Activated T-cell treated with anti-CD3 and anti-CD28 coated beads for 24 hours (primary cell): ENCODE data around the gene ENDOD1.
"Not testable (repeated sequence)": the region's sequence is repeated elsewhere in the genome, so short reads cannot be mapped to it uniquely, and the experiment has no call there.

Experiments
- DNase-seq: peaks from one replicate; pipeline ENCODE4 v3.0.0-alpha.2; 2020; ENCODE audit warnings: low read depth

The ENDOD1 gene, protein sequence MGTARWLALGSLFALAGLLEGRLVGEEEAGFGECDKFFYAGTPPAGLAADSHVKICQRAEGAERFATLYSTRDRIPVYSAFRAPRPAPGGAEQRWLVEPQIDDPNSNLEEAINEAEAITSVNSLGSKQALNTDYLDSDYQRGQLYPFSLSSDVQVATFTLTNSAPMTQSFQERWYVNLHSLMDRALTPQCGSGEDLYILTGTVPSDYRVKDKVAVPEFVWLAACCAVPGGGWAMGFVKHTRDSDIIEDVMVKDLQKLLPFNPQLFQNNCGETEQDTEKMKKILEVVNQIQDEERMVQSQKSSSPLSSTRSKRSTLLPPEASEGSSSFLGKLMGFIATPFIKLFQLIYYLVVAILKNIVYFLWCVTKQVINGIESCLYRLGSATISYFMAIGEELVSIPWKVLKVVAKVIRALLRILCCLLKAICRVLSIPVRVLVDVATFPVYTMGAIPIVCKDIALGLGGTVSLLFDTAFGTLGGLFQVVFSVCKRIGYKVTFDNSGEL

DNA sequence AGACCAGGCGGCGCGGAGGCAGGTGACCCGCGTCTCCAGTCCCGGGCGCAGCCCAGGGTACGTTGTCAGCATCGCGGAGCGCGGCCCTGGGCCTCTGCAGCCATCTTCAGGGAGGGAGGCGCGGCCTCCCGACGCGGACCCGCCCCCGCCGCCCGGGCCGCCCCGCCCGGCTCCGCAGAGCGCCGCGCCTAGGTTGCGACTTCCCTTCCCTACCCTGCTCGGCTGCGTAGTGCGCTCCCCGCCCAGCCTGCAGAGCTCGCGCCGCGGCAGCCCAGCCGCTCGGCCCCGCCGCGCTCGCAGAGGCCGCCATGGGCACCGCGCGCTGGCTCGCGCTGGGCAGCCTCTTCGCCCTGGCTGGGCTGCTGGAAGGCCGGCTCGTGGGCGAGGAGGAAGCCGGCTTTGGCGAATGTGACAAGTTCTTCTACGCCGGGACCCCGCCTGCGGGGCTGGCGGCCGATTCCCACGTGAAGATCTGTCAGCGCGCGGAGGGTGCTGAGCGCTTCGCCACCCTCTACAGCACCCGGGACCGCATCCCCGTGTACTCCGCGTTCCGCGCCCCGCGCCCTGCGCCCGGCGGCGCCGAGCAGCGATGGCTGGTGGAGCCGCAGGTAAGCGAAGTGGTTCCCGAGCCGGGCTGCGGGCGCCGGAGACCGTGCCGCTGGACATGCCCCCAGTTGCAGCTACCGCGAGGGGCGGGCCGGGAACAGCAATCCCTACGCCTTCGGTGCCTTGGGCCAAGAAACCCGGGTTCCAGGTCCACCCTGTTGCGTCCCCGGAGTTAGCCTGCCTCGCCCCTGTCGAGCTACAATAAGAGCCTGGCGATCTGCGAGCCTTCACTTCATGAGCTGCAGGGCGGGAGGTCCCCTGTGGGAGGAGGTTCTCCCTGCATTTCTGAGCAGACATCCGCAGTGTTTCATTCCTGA lies at the start of gene ENDOD1:
Gene ENDOD1 (plus strand): TSS at position 227 of the 923 bp plus-strand sequence. CDS start 82 bp downstream, at position 309.
- peak; percentile 81 for DNase-seq

DNA sequence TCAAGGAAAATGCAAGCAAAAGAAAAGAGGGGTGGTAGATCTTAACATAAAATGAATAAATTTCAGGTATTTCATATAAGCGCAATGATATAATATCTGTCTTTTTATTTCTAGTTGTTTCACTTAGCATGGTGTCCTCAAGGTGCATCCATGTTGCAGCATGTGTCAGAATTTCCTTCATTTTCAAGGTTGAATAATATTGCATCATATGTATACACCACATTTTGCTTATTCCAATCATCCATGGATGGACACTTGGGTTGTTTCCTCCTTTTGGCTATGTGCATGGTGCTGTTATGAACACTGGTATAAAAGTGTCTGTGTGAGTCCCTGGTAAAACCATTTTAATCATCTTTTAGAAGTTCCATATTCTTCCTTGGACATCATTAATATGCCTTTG lies 47.4 kb upstream of the ENDOD1 start:
- DNase-seq = no peak

DNA sequence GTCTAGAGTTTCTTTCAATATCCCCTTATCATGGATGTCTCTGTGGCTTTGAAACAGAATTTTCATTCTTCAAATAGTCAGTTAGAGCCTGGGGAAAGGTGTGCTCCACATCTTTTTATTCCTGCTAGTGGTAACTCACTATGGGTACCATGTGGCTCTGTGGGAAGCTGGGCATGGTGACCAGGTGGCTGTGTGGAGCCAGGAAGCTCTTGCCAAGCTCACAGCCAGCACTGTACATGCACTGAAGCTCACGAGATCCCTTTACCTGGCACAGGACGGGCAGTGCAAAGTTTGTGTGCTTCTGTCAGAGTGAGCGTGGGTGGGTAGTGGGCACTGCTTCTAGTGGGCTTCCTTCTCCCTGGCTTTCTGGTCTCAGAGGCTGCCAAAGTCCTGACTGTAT lies 46.7 kb upstream of the ENDOD1 start:
- DNase-seq = no peak

DNA sequence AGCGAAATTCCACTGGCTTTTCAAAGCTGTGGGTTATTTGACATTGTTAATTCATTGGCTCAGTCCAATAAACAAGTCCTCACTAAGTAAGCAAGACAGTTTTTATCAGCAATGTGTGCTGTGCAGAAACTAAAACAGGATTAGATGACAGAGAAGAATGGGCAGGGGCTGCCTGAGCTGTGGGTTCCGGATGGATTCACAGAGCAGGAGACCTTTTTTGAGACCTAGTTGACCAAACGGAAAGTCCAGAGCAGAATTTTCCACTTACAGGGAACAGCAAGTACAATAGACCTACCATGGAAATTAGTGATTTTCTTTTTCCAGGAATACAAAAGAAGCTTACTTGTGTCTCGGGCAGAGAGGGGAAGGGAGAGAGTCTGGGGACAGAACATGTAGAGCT lies 45.6 kb upstream of the ENDOD1 start:
- DNase-seq = no peak

DNA sequence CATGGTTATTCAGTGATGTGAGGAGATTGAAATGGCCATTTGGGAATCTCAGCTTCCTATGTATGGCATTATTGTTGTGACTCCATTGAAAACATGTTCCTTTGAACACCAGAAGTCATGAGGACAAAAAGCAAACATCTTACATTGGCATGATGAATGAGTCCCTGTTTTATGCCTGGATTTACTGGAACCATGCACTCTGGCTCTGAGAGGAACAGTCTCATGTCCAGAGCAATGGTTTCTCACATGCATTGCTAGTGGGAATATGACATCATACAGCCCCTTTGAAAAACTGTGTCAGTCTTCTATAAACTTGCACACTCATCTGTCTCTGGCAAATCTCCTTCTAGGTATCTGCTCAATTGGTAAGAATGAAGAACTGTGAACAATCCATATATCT lies 43.8 kb upstream of the ENDOD1 start:
- DNase-seq = no peak

DNA sequence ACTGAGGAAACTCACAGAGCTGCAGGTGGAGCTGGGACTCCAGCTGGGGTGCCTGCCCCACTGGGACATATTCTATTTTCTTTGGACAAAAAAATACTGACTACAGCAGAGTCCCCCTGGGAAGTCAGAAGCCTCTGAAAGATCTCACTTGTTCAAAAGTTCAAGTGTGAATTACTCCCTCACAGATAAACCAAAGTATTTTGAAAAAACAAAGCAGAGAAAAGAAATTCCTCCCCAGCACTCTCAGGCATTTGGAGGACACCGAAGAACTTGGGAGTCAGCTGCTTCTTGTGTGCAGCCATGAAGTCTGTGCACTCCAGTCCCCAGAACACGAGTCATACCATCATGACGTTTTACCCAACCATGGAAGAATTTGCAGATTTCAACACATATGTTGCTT lies 40.5 kb upstream of the ENDOD1 start, which contains the start of gene KDM4F:
Gene KDM4F (plus strand): TSS at position 301 of the 400 bp plus-strand sequence.
- DNase-seq = not testable (repeated sequence)

DNA sequence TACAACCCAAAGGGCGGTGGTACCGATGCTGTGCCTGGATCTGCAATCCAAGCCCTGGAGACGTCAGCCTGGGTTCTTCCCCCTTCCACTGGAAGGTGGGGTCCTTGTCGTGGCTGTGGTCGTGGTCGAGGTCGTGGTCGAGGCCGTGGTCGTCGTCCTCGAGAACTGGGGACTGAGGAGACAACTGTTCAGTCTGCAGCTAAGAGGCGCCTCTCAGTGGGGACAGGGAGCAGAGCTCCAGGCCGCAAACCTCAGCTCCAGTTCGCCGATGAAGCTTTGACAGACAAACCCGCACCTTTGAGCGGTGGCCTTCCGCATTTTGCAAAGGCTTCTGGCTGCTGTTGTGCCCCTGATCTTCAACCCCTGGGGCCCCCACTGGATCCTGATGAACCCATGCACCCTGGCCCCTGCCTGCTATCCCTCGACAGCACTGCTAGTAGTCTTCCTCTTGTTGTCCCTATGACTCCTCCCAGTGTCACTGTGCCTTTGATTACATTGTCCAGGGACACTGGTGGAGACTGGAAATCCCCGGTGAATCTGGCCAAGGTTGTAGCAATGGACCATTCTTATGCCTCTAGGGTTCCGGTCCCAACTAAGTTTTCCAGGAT lies 38.9 kb upstream of the ENDOD1 start:
- DNase-seq = no peak

DNA sequence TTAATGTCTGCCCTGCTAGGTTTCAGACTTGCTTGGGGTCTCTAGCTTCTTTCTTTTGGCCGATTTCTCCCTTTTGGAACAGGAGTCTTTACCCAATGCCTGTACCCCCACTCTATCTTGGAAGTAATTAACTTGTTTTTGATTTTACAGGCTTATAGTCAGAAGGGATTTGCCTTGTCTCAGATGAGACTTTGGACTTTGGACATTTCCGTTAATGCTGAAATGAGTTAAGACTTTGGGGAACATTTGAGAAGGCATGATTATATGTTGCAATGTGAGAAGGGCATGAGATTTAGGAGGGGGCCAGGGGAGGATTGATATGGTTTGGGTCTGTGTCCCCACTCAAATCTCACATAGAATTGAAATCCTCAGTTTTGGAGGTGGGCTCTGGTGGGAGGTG lies 35.3 kb upstream of the ENDOD1 start:
- no peak for DNase-seq

DNA sequence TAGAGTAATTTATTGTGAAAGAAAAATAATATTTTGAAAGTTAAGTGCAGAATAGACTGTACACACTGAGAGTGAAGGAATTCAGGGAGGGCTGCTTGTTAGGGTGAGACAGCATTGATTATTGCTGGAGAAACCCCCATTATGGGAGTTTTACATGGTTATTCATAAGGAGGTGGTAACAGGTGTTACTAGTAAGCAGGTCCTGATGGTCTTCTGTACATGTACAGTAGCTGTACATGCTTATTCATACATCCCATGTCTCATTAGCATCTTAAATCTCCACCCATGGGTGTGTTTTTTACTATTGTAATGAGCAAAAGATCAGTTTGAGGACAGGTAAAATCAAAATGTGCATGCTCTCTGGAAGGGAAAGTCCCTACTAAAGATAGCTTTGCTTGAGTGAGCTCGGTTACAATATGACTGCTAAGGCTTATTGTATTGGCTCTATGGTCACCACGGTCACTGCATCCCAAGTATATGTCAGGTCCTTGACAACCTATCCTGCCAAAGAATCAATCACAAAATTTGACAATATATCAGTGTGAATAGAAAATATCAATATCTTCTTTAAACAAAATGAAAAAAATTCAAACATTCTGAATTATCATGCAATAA lies 34.3 kb upstream of the ENDOD1 start:
- no peak for DNase-seq

DNA sequence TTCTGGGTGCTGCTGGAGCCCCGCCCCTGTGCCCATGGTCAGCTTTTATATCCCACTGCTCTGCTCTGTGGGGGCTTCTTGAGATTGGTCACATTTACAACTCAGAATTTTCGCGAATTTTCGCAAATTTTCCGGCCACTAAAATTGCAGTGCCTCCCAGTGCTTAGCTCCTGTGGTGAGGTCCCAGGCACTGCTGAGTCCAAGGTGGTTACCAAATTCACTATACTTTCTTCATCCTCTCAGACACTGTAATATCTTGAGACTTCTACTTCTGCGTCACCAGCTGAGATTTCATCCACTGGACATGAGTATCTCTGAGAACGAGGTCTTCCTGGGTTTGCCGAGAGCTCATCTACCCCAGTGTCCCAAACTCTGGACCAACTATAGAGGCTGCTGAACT lies 31.7 kb upstream of the ENDOD1 start:
- no peak for DNase-seq

DNA sequence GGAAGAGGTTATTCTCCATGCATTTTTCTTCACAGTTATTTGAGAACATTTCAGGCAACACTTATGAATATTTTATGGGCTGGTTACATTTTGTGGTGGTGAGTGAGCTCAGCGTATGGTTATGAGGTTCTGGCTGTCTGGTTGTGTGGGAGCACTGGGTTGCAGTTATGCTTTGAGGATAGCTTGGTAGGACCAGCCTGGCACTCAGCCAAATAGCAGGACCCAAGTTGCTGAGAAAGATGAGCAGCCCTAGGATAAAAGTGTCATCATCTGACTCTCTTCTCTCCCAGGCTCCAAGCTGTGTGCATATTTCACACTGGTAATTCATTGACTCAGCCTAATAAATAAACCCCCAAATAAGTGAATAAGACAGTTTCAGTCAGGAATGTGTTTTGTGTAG lies 31.0 kb upstream of the ENDOD1 start:
- no peak for DNase-seq

DNA sequence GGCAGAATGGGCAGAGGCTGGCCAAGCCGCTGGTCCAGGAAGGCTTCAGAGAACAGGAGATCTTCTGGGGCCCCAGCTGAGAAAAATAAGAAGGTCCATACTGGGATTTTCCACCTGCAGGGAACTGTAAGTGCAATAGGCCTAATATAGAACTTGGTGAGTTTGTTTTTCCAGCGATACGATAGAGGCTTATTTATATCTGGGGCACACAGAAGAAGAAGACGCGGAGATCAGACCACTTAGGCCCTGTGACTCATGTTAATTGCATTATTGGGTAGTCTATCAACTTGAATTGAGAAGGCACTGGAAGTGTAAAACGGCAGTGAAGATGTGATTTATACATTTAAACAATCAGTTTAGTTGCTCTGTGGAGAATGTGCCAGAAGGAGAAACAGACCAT lies 30.6 kb upstream of the ENDOD1 start:
- no peak for DNase-seq

DNA sequence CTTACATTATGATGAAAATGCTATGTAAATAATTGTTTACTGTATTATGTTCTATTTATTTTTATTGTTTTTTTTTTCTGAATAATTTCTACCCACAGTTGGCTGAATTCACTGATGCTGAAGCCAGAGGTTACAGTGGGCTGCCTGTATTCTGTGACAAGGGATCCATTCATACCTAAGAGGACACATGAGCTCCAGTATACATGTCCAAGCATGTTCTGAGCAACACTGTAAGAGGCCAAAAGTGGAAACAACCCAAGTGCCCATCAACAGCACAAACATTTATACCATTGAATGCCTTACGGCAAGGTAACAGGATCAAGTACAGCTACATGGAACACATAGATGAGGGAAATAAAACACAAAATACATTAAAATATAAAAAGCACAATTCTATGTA lies 24.3 kb upstream of the ENDOD1 start:
- DNase-seq = no peak

DNA sequence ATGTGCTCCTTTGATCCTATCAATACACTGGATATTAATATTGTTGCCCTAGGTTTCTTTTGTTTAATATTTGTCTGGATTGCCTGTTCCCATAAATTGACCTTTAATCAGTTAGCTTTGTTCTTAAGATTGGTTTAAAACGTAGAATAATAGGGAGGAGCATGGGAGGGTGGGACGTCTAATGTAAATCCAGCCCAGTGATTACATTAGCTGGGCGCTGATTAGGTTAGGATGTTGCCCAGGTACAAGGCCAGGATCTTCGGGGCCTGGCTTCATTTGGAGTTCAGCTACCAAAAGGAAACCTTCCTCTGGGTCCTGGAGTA lies 23.0 kb upstream of the ENDOD1 start, which contains the start of gene SRSF8:
Gene SRSF8 (plus strand): TSS at position 204 of the 323 bp plus-strand sequence. CDS start 308 bp downstream, outside the sequence.
- no peak for DNase-seq

DNA sequence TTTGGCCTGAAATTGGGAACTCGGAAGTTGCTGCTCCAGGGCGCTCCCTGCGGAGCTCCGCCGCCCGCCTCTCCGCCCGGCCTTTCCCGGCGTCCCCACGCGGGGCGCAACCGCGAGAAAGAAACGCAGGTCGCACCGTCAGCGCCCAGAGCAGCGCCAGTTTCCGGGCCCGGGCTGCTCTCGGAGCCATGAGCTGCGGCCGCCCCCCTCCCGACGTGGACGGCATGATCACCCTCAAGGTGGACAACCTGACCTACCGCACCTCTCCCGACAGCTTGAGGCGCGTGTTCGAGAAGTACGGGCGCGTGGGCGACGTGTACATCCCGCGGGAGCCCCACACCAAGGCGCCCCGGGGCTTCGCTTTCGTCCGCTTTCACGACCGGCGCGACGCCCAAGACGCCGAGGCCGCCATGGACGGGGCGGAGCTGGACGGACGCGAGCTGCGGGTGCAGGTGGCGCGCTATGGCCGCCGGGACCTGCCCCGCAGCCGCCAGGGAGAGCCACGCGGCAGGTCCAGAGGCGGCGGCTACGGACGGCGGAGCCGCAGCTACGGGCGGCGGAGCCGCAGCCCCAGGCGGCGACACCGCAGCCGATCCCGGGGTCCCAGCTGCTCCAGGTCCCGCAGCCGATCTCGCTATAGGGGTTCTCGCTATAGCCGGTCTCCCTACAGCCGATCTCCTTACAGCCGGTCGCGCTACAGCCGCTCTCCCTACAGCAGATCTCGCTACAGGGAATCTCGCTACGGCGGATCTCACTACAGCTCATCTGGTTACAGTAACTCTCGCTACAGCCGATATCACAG lies 22.4 kb upstream of the ENDOD1 start:
- DNase-seq = peak; percentile 69

DNA sequence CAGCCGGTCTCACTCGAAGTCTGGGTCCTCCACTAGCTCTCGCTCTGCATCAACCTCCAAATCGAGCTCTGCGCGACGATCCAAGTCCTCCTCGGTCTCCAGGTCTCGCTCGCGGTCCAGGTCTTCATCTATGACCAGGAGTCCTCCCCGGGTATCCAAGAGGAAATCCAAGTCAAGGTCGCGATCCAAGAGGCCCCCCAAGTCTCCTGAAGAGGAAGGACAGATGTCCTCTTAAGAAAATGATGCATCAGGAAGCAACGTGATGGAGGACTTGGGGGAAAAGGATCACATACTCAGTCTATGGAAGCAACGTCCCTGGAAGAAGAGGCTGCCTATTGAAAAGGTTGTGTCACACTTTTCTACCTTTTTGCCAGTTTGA lies 21.8 kb upstream of the ENDOD1 start:
- DNase-seq = peak; percentile 39

DNA sequence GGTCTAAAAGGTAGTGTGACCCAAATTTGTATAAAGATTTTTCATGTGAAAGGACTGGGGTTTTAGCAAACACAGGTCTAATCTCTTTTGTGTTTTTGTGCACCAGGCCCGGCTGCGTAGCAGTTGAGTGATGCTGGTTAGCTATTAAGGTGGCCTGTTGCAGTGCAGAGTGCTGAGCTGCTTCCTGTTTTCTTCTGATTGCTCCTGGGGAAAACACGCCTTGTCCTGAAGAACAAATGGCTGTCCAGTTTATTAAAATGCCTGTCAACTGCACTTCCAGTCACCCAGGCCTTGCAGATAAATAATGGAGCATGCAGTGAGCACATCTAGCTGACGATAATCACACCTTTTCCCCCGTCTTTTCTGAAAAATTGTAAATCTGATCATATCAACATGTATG lies 21.1 kb upstream of the ENDOD1 start:
- DNase-seq = peak; percentile 55

DNA sequence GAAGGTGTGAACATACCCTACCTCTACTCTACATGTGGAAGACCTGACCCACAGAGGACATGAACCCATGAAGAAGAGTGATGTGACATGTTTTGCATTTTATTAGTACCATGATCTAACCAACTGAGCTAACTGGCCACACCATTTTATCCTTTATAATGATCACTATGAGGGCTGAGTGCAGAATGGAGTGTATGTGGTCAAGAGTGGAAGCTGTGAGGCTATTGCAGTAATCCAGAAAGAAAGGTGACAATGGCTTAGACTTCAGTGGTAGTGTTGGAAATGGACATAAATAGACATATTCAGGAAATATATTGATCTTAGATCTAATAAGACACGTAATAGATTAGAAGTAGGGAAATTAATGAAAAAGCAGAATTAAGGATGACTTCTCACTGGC lies 19.2 kb upstream of the ENDOD1 start:
- no peak for DNase-seq

DNA sequence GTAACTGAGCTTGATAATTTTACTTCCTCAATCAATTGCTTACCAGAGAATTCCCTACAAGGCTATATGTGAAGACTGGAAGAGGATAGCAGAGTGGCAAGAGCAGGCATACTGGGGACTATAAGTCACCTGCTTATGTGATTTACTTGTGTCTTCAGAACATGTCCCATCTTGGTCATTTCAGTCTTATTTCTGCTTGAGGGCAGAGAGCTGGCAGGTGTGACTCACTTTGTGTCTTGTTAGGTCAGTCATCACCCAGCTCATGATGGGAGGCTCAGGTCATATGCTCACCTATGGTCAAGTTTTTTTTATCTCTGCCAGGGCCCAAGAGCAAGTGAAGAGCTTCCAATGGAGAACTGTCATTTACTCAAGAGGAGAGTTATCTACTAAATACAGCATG lies 16.7 kb upstream of the ENDOD1 start:
- DNase-seq = no peak

DNA sequence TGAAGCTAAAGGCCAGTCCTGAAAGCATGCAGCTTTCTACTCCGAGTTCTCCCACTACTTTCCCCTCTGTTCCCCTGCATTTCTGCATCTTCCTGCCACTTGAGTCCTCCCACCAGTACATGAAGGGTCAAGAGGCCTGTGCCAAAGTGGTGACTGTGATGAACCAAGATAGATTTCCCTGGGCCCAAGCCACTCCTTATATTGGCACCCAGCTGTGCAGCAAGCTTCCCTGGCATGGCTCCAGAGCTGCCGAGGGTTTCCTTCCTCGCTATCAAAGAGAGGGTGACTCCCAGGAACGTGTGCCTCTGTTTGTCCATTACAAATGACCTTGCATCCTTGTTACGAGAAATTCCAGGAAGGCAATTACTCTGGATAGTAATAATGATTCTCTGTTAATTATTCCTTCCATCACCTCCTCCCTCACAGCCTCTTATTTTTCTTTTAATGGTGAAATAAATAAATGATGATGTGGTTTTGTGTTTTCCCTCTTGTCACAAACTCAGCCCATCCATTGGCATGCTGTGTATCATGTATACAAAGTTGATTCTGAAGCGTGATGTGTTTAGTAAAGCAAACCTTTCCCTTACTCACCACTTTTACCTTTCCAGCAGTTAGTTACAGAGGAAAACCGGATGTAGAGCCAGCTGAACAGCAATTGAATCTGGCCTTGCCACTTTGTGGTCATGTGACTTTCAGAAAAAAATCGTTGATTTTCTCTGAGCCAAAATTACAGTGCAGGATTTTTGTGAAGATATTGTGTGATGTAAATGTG lies 14.7 kb upstream of the ENDOD1 start:
- DNase-seq = no peak
